SK-N-DZ (cell line): ENCODE data around the gene PPM1L.

Experiments used
- DNase-seq: peaks from one replicate; pipeline ENCODE4 v3.0.0-alpha.2; 2015; ENCODE audit warnings: low spot score

Gene PPM1L

GRCh38 chr3:161096771-161097367 lies 340.8 kb downstream of the PPM1L start:
- DNase-seq = peak; percentile 23

GRCh38 chr3:161100994-161101393 lies 345.0 kb downstream of the PPM1L start:
- no peak for DNase-seq

- DNase-seq = no peak
Measured at GRCh38 chr3:161101609-161102008, 345.6 kb downstream of the PPM1L start.

- no peak for DNase-seq
Measured at GRCh38 chr3:161103776-161104385, 347.9 kb downstream of the PPM1L start.

- DNase-seq = peak; percentile 80
Measured at GRCh38 chr3:161104561-161105551, 348.8 kb downstream of the PPM1L start, which contains the start of gene B3GALNT1. TSS of gene B3GALNT1 (minus strand) at chr3:161105349. CDS start at chr3:161086754, 18,595 bp downstream.

GRCh38 chr3:161107311-161107710 lies 351.3 kb downstream of the PPM1L start:
- no peak for DNase-seq

GRCh38 chr3:161108840-161109239 lies 352.8 kb downstream of the PPM1L start:
- no peak for DNase-seq

- no peak for DNase-seq
Measured at GRCh38 chr3:161117646-161118045, 361.6 kb downstream of the PPM1L start.

GRCh38 chr3:161126495-161126894 lies 370.5 kb downstream of the PPM1L start:
- no peak for DNase-seq
